Measurements from ENCODE around the gene NOL4L. TPM values are rescaled to one million over a fixed set of nuclear protein-coding genes. Genes with fewer than 3 reads are reported as not detected.

Gene NOL4L
- total and polyA plus RNA-seq, 2 experiments from 2014 or later, result 38.8 to 39.2 TPM

GRCh38 chr20:32474009-32474716 lies 111.0 kb downstream of the NOL4L start:
- Histone ChIP-seq H3K4me1 (ENCODE audit: insufficient read depth) (peaks cover 62% of the 10 kb centered on the region), H3K27ac (ENCODE audit: low read depth) (peak overlapping the region; percentile 98), H3K4me2 (peak overlapping the region; percentile 93; the same call in 1 of the 2 replicates), H2AFZ (no peak overlapping the region), H3K4me3 (no peak overlapping the region), H3K36me3 (ENCODE audit: insufficient read depth) (peaks cover 5% of the 10 kb centered on the region; the same call in 1 of the 2 replicates), H3F3A (replicated peaks; ENCODE audit: low read depth) (peaks cover 43% of the 10 kb centered on the region), H4K20me1 (replicated peaks; ENCODE audit: insufficient read depth) (peaks cover 65% of the 10 kb centered on the region), H3K9me2 (ENCODE audit: insufficient read depth) (no peaks in the 10 kb centered on the region), H3K27me3 (ENCODE audit: insufficient read depth) (no peaks in the 10 kb centered on the region), H3K79me2 (replicated peaks; ENCODE audit: insufficient read depth) (peaks cover 86% of the 10 kb centered on the region)
- Mint-ChIP-seq H3K9me3 (no peaks in the 10 kb centered on the region), H3K27me3 (ENCODE audit: insufficient read depth, low read depth, poor library complexity) (peaks cover 14% of the 10 kb centered on the region), H3K27ac (no peak overlapping the region), H3K4me3 (no peak overlapping the region), H3K4me1 (peaks cover 60% of the 10 kb centered on the region), H3K36me3 (ENCODE audit: low read depth) (peaks cover 12% of the 10 kb centered on the region; the same call in 2 of the 3 replicates)
- ATAC-seq (no peak), DNase-seq (ENCODE audit: low spot score) (no peak)
- TF ChIP-seq NANOG (IDR thresholded peaks at IDR 0.05; ENCODE audit: borderline replicate concordance) (no peak), STAT1 (IDR thresholded peaks at IDR 0.05; ENCODE audit: unreplicated experiment) (no peak), JUNB (IDR thresholded peaks at IDR 0.05; ENCODE audit: unreplicated experiment) (no peak), CREB1 (CRISPR knock-in tag; IDR thresholded peaks at IDR 0.05; ENCODE audit: low read depth) (no peak), ETS1 (IDR thresholded peaks at IDR 0.05) (no peak), EZH2 (IDR thresholded peaks at IDR 0.05; ENCODE audit: low read depth, unreplicated experiment) (no peak)

DNA sequence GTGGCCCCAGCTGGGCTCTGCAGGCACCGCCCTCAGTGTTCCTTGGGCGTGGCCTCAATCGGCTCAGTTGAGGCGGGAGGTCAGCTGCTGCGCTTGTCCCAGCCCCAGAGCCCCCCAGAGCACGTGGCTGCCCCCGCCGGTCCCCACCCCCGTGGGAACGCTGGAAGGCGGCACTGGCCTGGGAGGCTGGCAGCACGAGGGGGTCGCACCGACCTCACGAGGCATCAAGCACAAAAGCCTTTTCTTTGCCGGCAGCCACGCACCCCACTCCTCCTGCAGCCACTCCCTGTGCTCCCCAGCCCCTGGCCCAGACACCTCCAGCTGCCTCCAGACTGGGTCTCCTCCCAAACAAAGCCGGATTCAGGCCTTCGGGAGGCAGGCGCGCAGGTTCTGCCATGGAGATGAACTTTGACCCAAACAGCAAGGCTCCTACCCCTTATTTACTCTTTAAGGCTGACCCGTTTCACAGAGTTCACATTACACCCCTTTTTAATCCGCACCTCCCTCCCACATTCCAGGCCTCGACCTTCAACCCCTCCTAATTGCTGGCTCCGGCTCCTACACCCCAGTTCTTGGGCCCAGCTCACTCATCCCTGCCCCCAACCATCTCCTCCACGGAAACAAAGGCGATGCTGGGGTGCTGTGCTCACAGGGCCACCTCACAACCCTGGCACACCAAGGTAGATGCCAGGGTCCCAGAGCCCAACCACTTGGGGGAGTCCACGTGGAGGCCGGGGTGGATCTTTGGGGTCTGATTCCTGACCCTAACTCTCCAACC lies 111.7 kb downstream of the NOL4L start:
- no peak overlapping the region for H3K4me3 ChIP-seq
- peak overlapping the region; percentile 36; the same call in 1 of the 2 replicates for H3K27ac Mint-ChIP-seq
- DNase-seq (ENCODE audit: low spot score), result peak; percentile 47
- peaks cover 86% of the 10 kb centered on the region for H3K79me2 ChIP-seq (replicated peaks; ENCODE audit: insufficient read depth)
- no peak for ATAC-seq
- H3K36me3 ChIP-seq (ENCODE audit: insufficient read depth), result peaks cover 5% of the 10 kb centered on the region; the same call in 1 of the 2 replicates
- peaks cover 58% of the 10 kb centered on the region for H3K4me1 ChIP-seq (ENCODE audit: insufficient read depth)
- no peaks in the 10 kb centered on the region for H3K9me2 ChIP-seq (ENCODE audit: insufficient read depth)
- no peak overlapping the region for H3K27ac ChIP-seq (ENCODE audit: low read depth)
- H3K27me3 Mint-ChIP-seq (ENCODE audit: insufficient read depth, low read depth, poor library complexity), result peaks cover 14% of the 10 kb centered on the region
- peaks cover 12% of the 10 kb centered on the region; the same call in 2 of the 3 replicates for H3K36me3 Mint-ChIP-seq (ENCODE audit: low read depth)
- peaks cover 54% of the 10 kb centered on the region for H3K4me1 Mint-ChIP-seq
- H3K9me3 Mint-ChIP-seq, result no peaks in the 10 kb centered on the region
- H3F3A ChIP-seq (replicated peaks; ENCODE audit: low read depth), result peaks cover 41% of the 10 kb centered on the region
- no peak overlapping the region for H3K4me3 Mint-ChIP-seq
- H4K20me1 ChIP-seq (replicated peaks; ENCODE audit: insufficient read depth), result peaks cover 64% of the 10 kb centered on the region
- H3K4me2 ChIP-seq, result peak overlapping the region; percentile 48; the same call in 1 of the 2 replicates
- TF ChIP-seq JUNB (IDR thresholded peaks at IDR 0.05; ENCODE audit: unreplicated experiment), result no peak
- no peak for TF ChIP-seq REST (IDR thresholded peaks at IDR 0.05; ENCODE audit: unreplicated experiment)
- TF ChIP-seq CREB1 (CRISPR knock-in tag; IDR thresholded peaks at IDR 0.05; ENCODE audit: low read depth), result no peak
- TF ChIP-seq NANOG (IDR thresholded peaks at IDR 0.05; ENCODE audit: borderline replicate concordance), result no peak
- TF ChIP-seq EZH2phosphoT487 (IDR thresholded peaks at IDR 0.05; ENCODE audit: unreplicated experiment), result no peak
- TF ChIP-seq ZNF331 (CRISPR knock-in tag; IDR thresholded peaks at IDR 0.05; ENCODE audit: low read depth), result no peak
- no peak for TF ChIP-seq EZH2 (IDR thresholded peaks at IDR 0.05; ENCODE audit: low read depth, unreplicated experiment)
- H3K27me3 ChIP-seq (ENCODE audit: insufficient read depth), result no peaks in the 10 kb centered on the region
- H2AFZ ChIP-seq, result no peak overlapping the region

All from GM23338 (cell line).